H1 (cell line): ENCODE data around the gene GGT5. TPM values are rescaled to one million over a fixed set of nuclear protein-coding genes. Genes with fewer than 3 reads are reported as not detected.
"Not testable (repeated sequence)": the region's sequence is repeated elsewhere in the genome, so short reads cannot be mapped to it uniquely, and the experiment has no call there.

Experiments
- CTCF ChIA-PET: fragments of 300-600 bp; sonication (Branson Sonifier 250); formaldehyde crosslinking; loops from one replicate; lab custom pipeline; 2021; ENCODE audit not compliant: partially characterized antibody; lab: Charles Lee
- POLR2A ChIA-PET: fragments of 300-600 bp; sonication (Branson Sonifier 250); formaldehyde crosslinking; loops from one replicate; lab custom pipeline; 2021; ENCODE audit warnings: inconsistent platforms; ENCODE audit not compliant: partially characterized antibody; lab: Charles Lee
- DNase-seq, 2 experiments: peaks; one replicate each; pipeline versions ENCODE4 v3.0.0 to v3.0.0-alpha.2; 2010 to 2022; ENCODE audit warnings: low spot score in 2 of 2, low read depth in 1 of 2, mixed read lengths in 1 of 2
- FAIRE-seq: peaks from 2 replicates; lab custom pipeline; 2011; peaks lifted over from hg19 to GRCh38; lab: Jason Lieb, UNC
- H2AFZ ChIP-seq: 2 replicates; pipeline ENCODE4 v1.8.1; 2012; ENCODE audit warnings: low read length, inconsistent platforms
- H2AK5ac ChIP-seq: 2 replicates; pipeline ENCODE4 v1.6.1; 2013; ENCODE audit warnings: low read depth, low read length
- H2BK120ac ChIP-seq: replicated peaks from 2 replicates; pipeline ENCODE3; 2013; ENCODE audit warnings: low read depth, low read length, inconsistent platforms
- H2BK12ac ChIP-seq: 2 replicates; pipeline ENCODE4 v1.6.1; 2013; ENCODE audit warnings: low read depth, low read length
- H2BK15ac ChIP-seq: 2 replicates; pipeline ENCODE4 v1.6.1; 2013; ENCODE audit warnings: low read length
- H2BK20ac ChIP-seq: 2 replicates; pipeline ENCODE4 v1.6.1; 2013; ENCODE audit warnings: low read length
- H2BK5ac ChIP-seq: 2 replicates; pipeline ENCODE4 v1.6.1; 2013; ENCODE audit warnings: low read depth, low read length
- H3K14ac ChIP-seq: 2 replicates; pipeline ENCODE4 v1.6.1; 2013; ENCODE audit warnings: inconsistent platforms; ENCODE audit not compliant: insufficient read length
- H3K18ac ChIP-seq: 2 replicates; pipeline ENCODE4 v1.6.1; 2013; ENCODE audit warnings: low read length; ENCODE audit errors: extremely low read depth
- H3K23ac ChIP-seq: 2 replicates; pipeline ENCODE4 v1.6.1; 2013; ENCODE audit warnings: inconsistent platforms; ENCODE audit not compliant: insufficient read length
- H3K23me2 ChIP-seq: 2 replicates; pipeline ENCODE4 v1.6.1; 2013; ENCODE audit warnings: low read depth, low read length
- H3K27ac ChIP-seq: 2 replicates; pipeline ENCODE4 v1.6.1; 2011; ENCODE audit warnings: low read depth, low read length, inconsistent platforms
- H3K27me3 ChIP-seq, 4 experiments: replicated peaks in 1 of 4; 1 replicate in 1 of 4; 2 replicates in 3 of 4; pipeline versions ENCODE4 v1.6.1 to v1.8.1; 2011 to 2013; ENCODE audit warnings: low read length in 3 of 4, mild to moderate bottlenecking in 3 of 4, inconsistent platforms in 2 of 4, mixed read lengths in 2 of 4, moderate library complexity in 1 of 4; ENCODE audit not compliant: control insufficient read depth in 3 of 4, insufficient read depth in 3 of 4; ENCODE audit errors: extremely low read depth in 1 of 4
- H3K36me3 ChIP-seq, 4 experiments: 2 replicates each; pipeline versions ENCODE4 v1.6.1 to v1.8.1; 2011 to 2013; ENCODE audit warnings: mild to moderate bottlenecking in 4 of 4, low read length in 3 of 4, moderate library complexity in 2 of 4, control low read depth in 1 of 4, inconsistent platforms in 1 of 4; ENCODE audit not compliant: insufficient read depth in 4 of 4, control insufficient read depth in 2 of 4
- H3K4ac ChIP-seq: replicated peaks from 2 replicates; pipeline ENCODE3; 2013; ENCODE audit warnings: low read length, low read depth, mixed read lengths, inconsistent platforms; ENCODE audit not compliant: insufficient read length
- H3K4me1 ChIP-seq, 4 experiments: replicated peaks in 1 of 4; 1 replicate in 1 of 4; 2 replicates in 3 of 4; pipeline versions ENCODE4 v1.6.1 to v1.8.1; 2011 to 2013; ENCODE audit warnings: low read length in 3 of 4, inconsistent platforms in 2 of 4, mixed read lengths in 1 of 4; ENCODE audit not compliant: insufficient read depth in 4 of 4, control insufficient read depth in 3 of 4
- H3K4me2 ChIP-seq, 2 experiments: 2 replicates each; pipeline versions ENCODE4 v1.6.1 to v1.8.1; 2011 to 2013; ENCODE audit warnings: low read depth in 2 of 2, low read length in 2 of 2, control low read depth in 1 of 2, inconsistent platforms in 1 of 2, mild to moderate bottlenecking in 1 of 2; ENCODE audit not compliant: insufficient read depth in 1 of 2
- H3K4me3 ChIP-seq, 4 experiments: fragments of 200-600, 300-600 bp in 1 of 4; sonication (generic), shearing (Covaris generic), sonication (Bioruptor Twin) in 1 of 4; 2 replicates each; pipeline versions ENCODE4 v1.5.1 to v1.8.1; 2011 to 2016; ENCODE audit warnings: low read length in 4 of 4, low read depth in 3 of 4, control low read depth in 2 of 4, inconsistent platforms in 2 of 4, mild to moderate bottlenecking in 2 of 4, mixed read lengths in 1 of 4, moderate library complexity in 1 of 4; ENCODE audit not compliant: insufficient read depth in 2 of 4; ENCODE audit errors: extremely low read depth in 1 of 4
- H3K56ac ChIP-seq: replicated peaks from 2 replicates; pipeline ENCODE3; 2013; ENCODE audit warnings: low read depth, mild to moderate bottlenecking, mixed read lengths, low read length, inconsistent platforms; ENCODE audit not compliant: insufficient read length
- H3K79me1 ChIP-seq: 2 replicates; pipeline ENCODE4 v1.6.1; 2013; ENCODE audit warnings: low read depth, low read length, control low read depth
- H3K79me2 ChIP-seq, 2 experiments: 2 replicates each; pipeline versions ENCODE4 v1.6.1 to v1.8.1; 2012 to 2013; ENCODE audit warnings: low read length in 2 of 2, mild to moderate bottlenecking in 2 of 2, inconsistent platforms in 1 of 2; ENCODE audit not compliant: insufficient read depth in 2 of 2, control insufficient read depth in 1 of 2
- H3K9ac ChIP-seq, 4 experiments: replicated peaks in 1 of 4; 1 replicate in 1 of 4; 2 replicates in 3 of 4; pipeline versions ENCODE4 v1.6.1 to v1.8.1; 2011 to 2013; ENCODE audit warnings: low read depth in 3 of 4, low read length in 3 of 4, control low read depth in 2 of 4, mild to moderate bottlenecking in 2 of 4, moderate library complexity in 2 of 4, inconsistent platforms in 1 of 4; ENCODE audit errors: extremely low read depth in 1 of 4
- H3K9me3 ChIP-seq, 2 experiments: 2 replicates each; pipeline versions ENCODE4 v1.6.1 to v1.8.1; 2012 to 2013; ENCODE audit warnings: mild to moderate bottlenecking in 2 of 2, moderate library complexity in 2 of 2, control low read depth in 1 of 2, inconsistent platforms in 1 of 2, low read depth in 1 of 2, low read length in 1 of 2, mixed read lengths in 1 of 2; ENCODE audit not compliant: insufficient read depth in 2 of 2
- H4K20me1 ChIP-seq, 2 experiments: replicated peaks in 1 of 2; 2 replicates each; pipeline versions ENCODE3 to v1.8.1; 2011 to 2013; ENCODE audit warnings: inconsistent platforms in 2 of 2, low read length in 2 of 2, mild to moderate bottlenecking in 1 of 2; ENCODE audit not compliant: insufficient read depth in 2 of 2, control insufficient read depth in 1 of 2
- H4K5ac ChIP-seq: 2 replicates; pipeline ENCODE4 v1.6.1; 2013; ENCODE audit warnings: low read length, low read depth, mixed read lengths, inconsistent platforms; ENCODE audit not compliant: insufficient read length
- H4K8ac ChIP-seq: 2 replicates; pipeline ENCODE4 v1.8.0; 2013; ENCODE audit warnings: mild to moderate bottlenecking, moderate library complexity, low read length, inconsistent platforms; ENCODE audit not compliant: insufficient read depth; ENCODE audit errors: extremely low read depth
- H4K91ac ChIP-seq: replicated peaks from 2 replicates; pipeline ENCODE3; 2013; ENCODE audit warnings: low read length, mixed read lengths, inconsistent platforms; ENCODE audit not compliant: insufficient read length
- CHD1 ChIP-seq: IDR thresholded peaks from 2 replicates; pipeline ENCODE4 v1.6.1; 2012; ENCODE audit warnings: low read depth, low read length, improper control_type of control experiment
- GABPA ChIP-seq: IDR thresholded peaks from 2 replicates; pipeline ENCODE4 v1.6.1; 2011; ENCODE audit warnings: mild to moderate bottlenecking, low read length, moderate library complexity, borderline replicate concordance; ENCODE audit not compliant: insufficient read depth
- WGBS, 2 experiments: shearing (Covaris generic) in 1 of 2; methylation state at CpG; one replicate each; pipeline versions ENCODE4 v1.1.6 to v1.1.7; 2013 to 2015; ENCODE audit warnings: low lambda C conversion rate in 2 of 2, mixed read lengths in 2 of 2, inconsistent platforms in 1 of 2, low coverage in 1 of 2, missing lambda C conversion rate in 1 of 2; ENCODE audit not compliant: insufficient replicate concordance in 2 of 2, insufficient coverage in 1 of 2, insufficient read length in 1 of 2; ENCODE audit errors: extremely low coverage in 1 of 2, missing lambda C conversion rate in 1 of 2; 5-methylcytosine and 5-hydroxymethylcytosine counted together
- polyA plus RNA-seq, 7 experiments: library from polyadenylated mRNA; depleted of rRNA in 3 of 7; stranded (reverse) in 5 of 7; unstranded in 2 of 7; fragments of >200 nt in 5 of 7; fragments of 200-250 nt in 2 of 7; gene quantifications; 1 replicate in 5 of 7; 2 replicates in 1 of 7; 4 replicates in 1 of 7; pipeline versions ENCODE4 v1.2.1 to v1.2.3, GENCODE V29; 2011 to 2013; ENCODE audit warnings: missing spikeins in 2 of 7, mixed read lengths in 2 of 7
- total RNA-seq: library from RNA; stranded (reverse); fragmentation: NEBNext Ultra II Directional; extraction: Animal tissue kit (Norgen Biotek cat#: 25700); gene quantifications from 2 replicates; pipeline ENCODE4 v1.2.1, GENCODE V29; 2021

The GGT5 gene
- total and polyA plus RNA-seq, 2 of the 8 experiments (the other 6 are each of a cell fraction or from before 2014, with no cell fraction given), result 0.05 TPM; not detected in 1

DNA sequence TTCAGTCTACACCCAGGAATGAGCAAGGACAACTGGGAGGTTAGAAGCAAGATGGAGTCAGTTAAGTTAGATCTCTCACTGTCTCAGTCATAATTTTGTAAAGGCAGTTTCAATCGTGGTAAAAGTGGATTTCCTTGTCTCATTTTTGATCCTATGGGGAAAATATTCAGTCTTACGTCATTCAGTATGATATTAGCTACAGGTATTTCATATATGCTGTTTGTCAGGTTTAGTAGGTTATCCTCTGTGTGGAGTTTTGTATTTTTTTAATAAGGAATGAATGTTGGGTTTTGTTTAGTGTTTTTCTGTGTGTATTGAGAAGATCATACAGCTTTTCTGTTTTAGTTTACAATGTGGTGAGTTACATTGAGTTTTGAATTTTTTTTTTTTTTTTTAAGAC is 37.5 kb upstream of the GGT5 start (continued):
- TF ChIP-seq CHD1 (no peak), GABPA (no peak)

DNA sequence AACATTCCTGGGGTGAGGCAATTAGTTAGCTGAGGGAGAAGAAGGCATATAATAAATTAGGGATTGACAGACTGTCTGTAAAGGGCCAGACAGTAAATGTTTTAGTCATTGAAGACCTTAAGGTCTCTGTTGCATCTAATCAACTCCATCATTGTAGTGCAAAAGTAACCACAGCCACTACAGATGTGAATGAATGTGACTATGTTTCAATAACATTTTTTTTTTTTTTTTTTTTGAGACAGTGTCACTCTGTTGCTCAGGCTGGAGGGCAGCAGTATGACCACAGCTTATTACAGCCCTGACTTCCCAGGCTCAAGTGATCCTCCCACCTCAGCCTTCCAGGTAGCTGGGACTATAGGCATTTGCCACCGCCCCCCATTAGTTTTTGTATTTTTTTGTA is 35.5 kb upstream of the GGT5 start:
- H3K79me2 ChIP-seq, result peaks cover 4 to 76% of the 10 kb centered on the region in 2 experiments
- H3K36me3 ChIP-seq, H2AK5ac ChIP-seq, H3K79me1 ChIP-seq, H4K5ac ChIP-seq, H3K4me2 ChIP-seq, FAIRE-seq, H3K23me2 ChIP-seq, H3K56ac ChIP-seq, H3K4me1 ChIP-seq, H3K27ac ChIP-seq, H3K9ac ChIP-seq, DNase-seq, H2BK12ac ChIP-seq, POLR2A ChIA-PET, H2BK20ac ChIP-seq, H3K4me3 ChIP-seq, H3K14ac ChIP-seq, H3K27me3 ChIP-seq, H4K91ac ChIP-seq, H3K4ac ChIP-seq, H3K18ac ChIP-seq, H2BK120ac ChIP-seq, H4K8ac ChIP-seq, H4K20me1 ChIP-seq, CTCF ChIA-PET, H2BK15ac ChIP-seq, H3K23ac ChIP-seq, H3K9me3 ChIP-seq, H2BK5ac ChIP-seq, H2AFZ ChIP-seq: not testable (repeated sequence)
- 90% methylated on average over 1 of the region's 1 CpG; no CpG with 5 or more reads in 1 of the 2 experiments for WGBS, 2 experiments
